NCI-H526 (cell line): ENCODE results near the gene ARFGAP3.
"Not testable (repeated sequence)": the region's sequence is repeated elsewhere in the genome, so short reads cannot be mapped to it uniquely, and the experiment has no call there.

Experiments used
- DNase-seq, 2 experiments: peaks; one replicate each; lab custom pipeline; 2025; lab: John Stamatoyannopoulos, UW

The ARFGAP3 gene

DNA sequence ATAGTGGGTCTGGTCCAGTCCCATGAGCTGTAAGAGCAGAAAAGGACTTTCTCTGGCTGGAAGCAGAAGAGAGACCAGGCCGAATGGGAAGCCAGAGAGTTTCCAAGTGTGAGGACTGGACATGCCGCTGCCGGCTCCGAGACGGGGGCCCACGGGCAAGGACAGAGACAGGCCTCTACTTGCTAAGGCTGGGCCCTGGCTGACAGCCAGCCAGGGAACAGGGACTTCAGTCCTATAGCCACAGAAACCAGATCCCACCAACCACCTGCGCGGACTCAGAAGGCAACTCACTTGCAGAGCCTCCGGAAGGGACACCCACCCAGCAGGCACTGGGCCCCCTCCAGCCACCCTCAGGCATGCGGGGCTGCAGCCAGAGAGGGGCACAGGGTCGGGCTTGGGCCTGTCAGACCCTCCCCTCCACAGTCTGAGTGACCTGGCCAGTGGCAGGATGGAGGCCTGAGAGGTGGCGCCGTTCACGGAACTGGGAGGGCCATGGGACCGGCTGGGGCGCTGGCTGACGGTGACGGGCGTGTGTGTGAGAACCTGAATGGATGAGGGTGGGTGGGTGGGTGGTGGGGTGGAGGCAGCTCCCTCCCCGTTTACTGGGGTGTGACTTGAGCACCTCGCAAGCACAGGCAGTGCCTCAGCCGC, 88.6 kb downstream of the ARFGAP3 start:
- DNase-seq, result no peak

DNA sequence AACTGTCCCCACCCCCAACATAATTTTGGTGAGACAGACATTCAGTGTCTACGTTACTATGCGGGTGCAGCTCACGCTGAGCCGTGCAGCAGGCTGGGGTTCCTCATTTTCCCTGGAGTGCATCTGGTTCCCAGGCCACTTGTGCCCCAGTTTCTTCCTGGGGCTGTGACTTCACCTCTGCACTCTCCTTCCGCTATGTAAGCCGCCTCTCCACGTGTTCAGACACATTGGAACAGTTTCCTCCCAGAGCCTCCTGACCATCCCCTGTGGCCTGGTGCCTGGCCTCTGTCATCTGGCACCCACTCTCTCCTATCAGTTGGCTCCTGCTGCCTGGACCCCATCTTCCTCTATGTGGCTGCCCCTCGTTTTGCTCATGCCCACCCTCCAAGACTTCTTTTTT, 90.2 kb downstream of the ARFGAP3 start:
- no peak for DNase-seq

DNA sequence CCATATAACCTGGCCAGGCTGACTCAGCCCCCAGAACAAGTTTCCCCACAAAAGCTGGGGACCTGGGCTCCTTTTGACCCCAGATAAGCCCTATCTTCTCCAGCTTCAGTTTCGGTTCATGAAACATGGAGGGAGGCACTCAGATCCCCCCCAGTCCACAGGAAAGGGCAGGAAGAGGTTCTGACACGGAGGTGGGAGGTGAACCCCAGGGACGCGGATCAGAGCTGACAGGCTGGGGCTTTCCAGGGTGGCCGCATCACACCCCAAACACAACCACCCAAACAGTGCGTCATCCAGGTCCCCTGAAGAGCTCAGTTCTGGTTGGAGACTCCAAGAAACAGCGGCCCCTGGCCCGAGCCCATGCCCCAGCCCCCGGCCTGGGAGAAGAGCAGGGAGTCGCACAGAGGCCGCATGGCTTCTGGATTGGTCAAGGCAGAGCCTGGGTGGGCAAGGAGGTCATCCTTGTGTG, 92.1 kb downstream of the ARFGAP3 start:
- DNase-seq, result no peak

DNA sequence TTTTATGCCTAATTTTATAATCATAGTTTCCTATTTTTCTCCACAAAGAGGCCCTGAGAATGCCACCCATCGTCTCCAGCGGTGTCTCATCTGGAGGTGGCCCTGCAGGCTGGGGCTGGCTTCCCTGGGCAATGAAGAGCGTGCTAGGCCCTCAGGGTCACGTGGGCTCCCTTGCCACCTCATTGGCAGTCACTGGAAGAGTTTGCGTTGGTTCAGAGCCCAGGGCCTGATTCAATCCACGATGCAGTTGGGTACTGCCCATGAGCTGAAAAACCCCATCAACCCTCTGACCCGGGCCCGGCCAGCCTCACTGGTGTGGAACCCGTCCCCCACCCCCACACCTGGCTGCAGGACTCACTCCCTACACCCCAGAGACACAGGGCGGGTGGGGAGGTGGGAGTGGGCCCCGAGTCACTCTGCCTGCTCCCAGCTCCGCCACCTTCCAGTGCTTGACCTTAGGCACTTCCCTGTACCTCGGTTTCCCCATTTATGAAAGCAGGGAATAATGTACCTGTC, 93.0 kb downstream of the ARFGAP3 start:
- DNase-seq, result no peak

DNA sequence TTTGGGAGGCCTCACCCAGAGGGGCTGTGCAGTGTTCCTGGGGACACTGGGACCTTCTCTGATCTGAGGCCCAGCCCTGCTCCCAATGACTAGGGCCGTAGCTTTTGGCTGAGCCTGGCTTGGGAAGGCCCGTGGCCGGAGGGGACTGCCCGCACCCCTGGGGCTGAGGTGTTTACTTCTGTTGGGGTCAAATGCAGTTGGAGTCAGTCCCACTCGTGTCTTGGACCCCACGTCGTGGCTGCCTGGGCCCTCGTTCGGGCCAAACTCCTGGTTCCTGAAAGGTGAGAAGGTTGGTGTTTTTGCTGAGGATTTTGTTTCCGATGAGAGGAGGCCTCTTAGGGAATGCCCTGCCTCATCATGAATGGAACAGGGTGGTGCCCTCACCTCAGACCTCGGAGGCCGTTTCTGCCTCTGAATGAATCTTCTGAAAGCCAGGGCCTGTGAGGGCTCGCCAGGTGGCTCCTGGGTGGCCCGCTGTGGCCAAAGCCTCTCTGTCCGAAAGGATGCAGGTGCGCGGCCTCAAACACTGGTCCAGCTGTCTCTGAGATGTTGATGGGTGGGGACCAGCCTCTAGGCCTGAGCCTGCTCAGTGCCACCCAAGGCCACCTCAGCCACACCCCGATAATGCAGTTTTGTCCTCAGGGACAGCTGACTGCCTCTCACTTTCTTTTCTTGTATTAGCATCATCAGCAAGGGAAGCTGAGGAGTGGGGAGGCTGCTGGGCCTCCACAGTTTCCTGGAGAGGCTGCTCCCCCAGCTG, 96.1 kb downstream of the ARFGAP3 start:
- DNase-seq, result no peak

DNA sequence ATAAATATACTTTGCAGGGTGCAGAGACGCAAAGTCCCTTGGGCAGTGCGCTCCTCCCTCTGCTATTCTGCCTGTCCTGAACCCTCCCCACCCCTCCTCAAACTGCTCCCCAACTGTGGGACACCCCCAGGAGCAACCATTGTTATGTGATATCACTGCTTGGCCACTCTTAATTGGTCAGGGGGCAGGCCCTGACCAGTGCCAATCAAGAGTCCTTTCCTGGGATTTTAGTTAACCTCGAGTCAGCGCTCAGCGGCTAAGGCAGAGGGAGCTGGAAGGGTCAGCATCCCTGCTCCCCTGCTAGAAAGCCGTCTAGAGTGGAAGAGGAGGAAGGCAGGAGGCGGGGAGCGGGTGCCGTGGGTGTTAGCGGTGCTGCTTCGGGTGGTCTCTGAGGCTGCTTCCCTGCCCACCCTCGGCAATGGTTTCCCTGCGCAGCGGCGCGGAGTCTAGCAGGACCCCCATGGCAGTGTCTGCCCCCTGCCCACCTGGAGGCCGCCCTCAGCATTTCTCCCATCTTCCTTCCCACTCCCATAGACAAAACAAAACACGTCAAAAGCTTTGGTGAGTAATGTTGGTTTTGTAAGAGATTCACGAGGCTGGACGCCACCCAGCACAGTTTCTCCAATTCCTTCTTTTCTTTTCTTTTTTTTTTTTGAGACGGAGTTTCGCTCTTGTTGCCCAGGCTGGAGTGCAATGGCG, 98.0 kb downstream of the ARFGAP3 start:
- no peak for DNase-seq

DNA sequence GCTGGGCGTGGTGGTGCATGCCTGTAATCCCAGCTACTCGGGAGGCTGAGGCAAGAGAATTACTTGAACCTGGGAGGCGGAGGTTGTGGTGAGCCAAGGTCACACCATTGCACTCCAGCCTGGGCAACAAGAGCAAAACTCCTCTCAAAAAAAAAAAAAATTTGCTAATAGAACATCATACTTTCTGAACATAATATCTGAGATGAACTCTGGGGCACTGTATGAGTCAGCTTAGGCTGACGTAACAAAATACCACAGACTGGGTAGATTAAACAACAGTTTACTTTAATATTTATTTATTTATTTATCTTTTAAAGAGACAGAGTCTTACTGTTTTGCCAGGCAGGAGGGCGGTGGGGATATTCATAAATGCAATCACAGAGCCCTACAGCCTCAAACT, 101.5 kb downstream of the ARFGAP3 start:
- DNase-seq, result not testable (repeated sequence)

DNA sequence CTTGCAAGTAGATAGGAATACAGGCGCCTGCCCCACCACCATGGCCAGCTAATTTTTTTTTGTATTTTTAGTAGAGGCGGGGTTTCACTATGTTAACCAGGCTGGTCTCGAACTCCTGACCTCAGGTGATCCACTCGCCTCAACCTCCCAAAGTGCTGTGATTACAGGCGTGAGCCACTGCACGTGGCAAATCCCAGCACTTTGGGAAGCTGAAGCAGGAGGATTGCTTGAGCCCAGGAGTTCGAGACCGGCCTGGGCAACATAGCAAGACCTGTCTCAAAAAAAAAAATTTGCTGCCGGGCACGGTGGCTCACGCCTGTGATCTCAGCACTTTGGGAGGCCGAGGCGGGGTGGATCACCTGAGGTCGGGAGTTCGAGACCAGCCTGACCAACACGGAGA, 102.0 kb downstream of the ARFGAP3 start:
- not testable (repeated sequence) for DNase-seq

DNA sequence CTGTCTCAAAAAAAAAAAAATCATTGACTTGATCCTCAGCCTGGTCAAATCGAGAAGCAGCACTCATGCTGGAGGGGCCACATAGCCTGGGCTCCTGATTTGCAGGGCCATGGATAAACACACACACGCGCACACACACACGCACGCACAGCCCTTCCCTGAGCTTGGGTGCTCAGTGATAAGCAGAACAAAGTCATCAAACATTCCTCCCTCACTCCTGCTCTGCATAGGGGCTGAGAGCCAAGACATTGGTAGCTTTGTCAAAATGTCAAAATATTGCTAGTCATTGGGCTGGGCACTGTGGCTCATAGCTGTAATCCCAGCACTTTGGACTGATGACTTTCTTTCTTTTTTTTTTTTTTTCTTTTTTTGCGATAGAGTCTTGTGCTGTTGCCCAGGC, 102.4 kb downstream of the ARFGAP3 start:
- DNase-seq, result no peak

DNA sequence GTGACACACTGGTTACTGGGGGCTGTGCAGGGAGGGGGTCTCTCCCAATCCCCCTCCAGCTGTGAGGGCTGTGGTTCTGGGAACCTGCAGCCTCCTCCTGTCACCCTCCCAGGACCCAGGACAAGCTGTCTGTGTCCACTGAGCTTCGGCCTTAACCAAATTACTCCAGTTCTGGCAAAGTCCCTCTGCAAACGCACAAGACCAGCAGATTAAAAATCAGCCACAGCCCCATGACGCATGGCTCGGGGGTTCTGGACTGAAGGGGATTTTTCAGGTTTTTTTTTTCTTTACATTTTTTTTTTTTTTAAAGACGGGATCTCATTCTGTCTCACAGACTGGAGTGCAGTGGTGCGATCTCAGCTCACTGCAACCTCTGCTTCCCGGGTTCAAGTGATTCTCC, 104.2 kb downstream of the ARFGAP3 start:
- no peak for DNase-seq

DNA sequence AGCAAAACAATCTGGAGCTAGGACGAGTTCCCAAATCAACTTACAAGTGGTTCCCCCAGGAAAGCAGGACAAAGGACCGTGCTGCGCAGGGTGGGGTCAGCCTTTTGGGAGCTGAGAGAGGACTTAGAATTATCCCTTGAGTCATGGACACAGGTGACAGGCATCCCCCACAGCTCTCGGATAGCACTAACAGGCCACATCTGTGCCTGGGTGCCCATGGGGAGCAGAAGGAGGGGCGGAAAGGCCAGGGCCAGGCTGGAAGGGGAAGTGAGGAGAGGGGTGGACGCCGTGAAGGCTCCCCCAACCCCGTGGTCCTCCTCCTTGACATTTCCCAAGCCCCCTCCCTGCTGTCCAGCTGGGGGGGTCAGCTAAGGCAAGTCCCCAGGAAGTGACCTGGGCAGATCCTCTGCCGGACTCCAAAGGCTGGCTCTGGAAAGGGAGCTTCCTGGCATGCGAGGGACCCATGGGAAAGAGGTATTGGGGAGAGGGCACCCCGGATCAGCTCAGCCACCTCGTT, 104.8 kb downstream of the ARFGAP3 start:
- DNase-seq, result no peak

DNA sequence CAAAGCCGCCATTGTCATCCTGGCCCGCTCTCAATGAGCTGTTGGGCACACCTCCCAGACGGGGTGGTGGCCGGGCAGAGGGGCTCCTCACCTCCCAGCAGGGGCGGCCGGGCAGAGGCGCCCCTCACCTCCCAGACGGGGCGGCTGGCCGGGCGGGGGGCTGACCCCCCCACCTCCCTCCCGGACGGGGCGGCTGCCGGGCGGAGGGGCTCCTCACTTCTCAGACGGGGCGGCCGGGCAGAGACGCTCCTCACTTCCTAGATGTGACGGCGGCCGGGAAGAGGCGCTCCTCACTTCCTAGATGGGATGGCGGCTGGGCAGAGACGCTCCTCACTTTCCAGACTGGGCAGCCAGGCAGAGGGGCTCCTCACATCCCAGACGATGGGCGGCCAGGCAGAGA, 106.7 kb downstream of the ARFGAP3 start:
- not testable (repeated sequence) for DNase-seq

DNA sequence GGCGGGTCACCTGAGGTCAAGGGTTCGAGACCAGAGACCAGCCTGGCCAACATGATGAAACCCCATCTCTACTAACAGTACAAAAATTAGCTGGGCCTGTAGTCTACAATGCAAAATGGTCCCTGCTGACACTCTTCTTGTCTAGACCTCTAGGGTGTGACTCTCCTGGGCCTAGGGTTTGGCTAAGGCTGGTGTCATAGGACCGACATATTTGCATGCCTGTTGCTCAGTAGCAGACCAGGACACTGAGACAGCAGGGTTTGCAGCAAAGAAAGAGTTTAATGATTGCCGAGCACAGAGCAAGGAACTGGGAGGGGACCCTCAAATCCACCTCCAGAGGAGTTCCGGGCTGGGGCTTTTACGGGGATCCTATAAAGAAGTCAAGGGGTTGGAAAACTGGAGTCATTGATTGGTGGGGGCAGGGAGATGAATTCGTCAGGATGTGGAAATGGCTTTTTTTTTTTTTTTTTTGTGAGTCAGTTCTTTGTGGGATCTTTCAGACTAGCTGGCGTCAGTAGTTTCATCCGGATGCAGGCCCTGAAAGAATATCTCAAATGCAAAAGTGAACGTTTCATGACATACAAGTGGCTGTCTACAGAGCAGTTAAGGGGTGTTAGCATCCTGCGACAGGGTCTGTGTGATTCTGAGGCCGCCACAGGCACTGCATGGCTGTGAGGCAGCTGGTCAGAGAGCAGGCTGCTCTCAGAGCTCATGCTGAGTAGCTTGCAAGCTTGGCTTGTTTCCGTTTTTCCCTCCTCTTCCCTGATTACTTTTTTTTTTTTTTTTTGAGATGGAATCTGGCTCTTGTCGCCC, 109.2 kb downstream of the ARFGAP3 start:
- peak; percentile 2 to 28 for DNase-seq
